H54 (cell line): ENCODE results near the gene SRMS.
A peak's percentile ranks its signal among the peaks of the same experiment; 100 is the strongest.

Experiments used
- DNase-seq: peaks from one replicate; pipeline ENCODE4 v3.0.0; 2011; ENCODE audit warnings: low spot score, mixed read lengths; ENCODE audit not compliant: insufficient read length
- FAIRE-seq: peaks from 3 replicates; lab custom pipeline; 2011; peaks lifted over from hg19 to GRCh38; lab: Jason Lieb, UNC
- POLR2A ChIP-seq: IDR thresholded peaks from 2 replicates; pipeline ENCODE4 v1.6.1; 2011; ENCODE audit warnings: low read depth, mild to moderate bottlenecking, low read length

SRMS gene

DNA sequence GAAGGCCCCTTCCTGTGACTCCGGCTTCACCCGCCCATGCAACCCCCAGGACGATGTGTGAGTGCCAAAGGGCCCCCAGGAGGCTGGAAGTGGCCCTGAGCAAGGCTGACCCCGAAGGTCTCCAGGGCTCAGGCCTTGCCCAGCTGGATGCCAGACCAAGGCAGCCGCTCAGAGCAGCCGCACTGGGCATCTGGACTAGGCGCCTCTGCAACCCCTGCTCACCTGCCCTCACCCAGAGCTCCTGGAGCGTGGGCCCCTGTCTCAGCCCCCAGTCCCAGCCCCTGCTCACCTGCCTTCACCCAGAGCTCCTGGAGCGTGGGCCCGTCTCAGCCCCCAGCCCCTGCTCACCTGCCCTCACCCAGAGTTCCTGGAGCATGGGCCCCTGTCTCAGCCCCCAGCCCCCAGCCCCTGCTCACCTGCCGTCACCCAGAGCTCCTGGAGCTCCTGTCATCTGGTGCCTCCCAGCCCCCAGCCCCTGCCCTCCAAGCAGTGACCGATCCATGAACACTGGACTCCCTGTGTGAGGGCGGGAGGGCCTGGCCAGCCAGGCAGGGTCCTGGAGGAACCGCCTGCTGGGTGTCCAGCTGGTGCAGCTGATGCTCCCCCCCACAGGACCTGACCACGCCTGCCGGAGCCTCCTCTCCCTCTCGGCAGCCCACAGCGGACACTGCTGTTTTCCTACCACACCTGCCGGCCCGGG, 1.1 kb downstream of the SRMS start:
- no peak for DNase-seq
- FAIRE-seq: no peak
- no peak for TF ChIP-seq POLR2A

DNA sequence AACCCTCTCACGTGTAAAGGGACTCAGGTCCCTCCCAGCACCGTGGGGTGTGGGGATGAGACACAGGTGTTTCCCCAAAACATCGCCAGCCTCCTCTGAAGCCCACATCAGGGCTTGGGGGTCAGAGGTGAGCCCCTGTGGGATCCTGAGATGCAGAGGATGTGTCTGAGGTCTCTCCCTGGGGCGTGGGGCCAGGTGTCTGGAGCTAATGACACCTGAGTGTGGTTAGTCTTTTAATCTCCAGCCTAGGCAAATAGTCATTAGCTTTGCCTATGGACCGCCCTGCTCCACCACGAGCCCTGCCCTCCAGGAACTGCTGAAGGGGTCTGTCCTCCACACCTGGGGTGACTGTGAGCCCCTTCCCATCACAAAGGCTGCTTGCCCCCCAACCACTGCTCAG, 1.7 kb downstream of the SRMS start:
- TF ChIP-seq POLR2A: no peak
- DNase-seq: no peak
- FAIRE-seq: no peak

DNA sequence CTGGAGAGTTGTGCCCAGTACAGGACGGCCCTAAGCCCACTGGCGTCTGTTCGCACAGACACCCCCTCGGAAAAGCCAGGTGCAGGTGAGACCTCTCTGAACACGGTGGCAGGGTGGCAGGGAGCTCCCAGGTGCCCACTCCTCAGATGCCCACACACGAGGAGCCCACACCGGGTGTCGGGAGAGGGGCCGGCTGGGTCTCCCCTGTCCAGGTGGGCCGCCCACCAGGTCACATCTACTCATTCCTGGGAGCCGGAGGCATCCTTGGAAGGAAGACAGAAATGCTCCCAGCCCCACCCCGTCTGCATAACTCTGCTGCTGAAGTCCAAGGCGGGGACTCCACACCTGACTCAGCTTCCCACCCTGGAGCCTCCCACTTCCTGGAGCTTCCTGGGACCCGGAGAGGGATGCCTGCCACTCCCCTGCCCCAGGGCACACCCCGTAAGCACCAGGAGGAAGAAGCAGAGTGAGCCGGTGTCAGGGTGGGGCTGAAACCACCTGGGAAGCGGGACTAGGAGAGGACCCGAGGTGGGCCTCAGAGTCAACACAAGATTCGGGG, 2.5 kb downstream of the SRMS start:
- peak; percentile 99 for DNase-seq
- TF ChIP-seq POLR2A: no peak
- FAIRE-seq: peak; percentile 50

DNA sequence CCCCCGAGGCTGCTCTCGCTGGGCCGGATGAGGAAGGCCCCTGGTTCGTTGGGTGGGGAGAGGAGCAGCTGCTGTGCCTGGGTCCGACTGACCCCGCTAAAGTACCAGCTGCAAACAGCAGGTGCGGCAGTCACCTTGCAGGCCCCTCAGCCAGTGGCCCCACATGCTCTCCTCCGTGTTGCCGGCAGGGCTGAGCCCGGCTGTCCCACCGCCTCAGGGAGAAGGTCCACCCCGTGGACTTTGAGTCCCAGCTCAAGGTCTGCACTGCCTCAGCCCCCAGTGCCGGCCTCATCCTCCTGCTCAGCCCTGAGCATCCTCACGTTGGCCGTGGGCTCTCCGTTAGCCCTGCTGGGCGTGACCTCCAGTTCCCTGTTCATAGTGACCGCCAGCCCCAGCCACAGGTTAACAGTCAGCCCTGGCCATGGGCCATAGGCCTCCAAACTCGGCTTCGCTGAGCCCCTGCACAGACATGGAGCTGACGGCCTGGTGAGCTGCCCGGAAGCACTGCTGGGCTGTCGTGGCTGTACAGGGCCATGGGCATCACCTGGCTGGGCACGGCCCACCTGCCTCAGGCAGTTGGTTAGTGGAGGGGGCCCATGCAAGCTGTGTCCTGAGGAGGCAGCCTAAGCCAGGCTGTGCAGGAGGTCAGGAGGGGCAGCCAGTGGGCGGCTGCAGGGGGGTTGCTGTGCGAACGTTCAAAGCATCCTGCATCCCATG, 3.1 kb downstream of the SRMS start:
- DNase-seq: no peak
- no peak for TF ChIP-seq POLR2A
- FAIRE-seq: no peak

DNA sequence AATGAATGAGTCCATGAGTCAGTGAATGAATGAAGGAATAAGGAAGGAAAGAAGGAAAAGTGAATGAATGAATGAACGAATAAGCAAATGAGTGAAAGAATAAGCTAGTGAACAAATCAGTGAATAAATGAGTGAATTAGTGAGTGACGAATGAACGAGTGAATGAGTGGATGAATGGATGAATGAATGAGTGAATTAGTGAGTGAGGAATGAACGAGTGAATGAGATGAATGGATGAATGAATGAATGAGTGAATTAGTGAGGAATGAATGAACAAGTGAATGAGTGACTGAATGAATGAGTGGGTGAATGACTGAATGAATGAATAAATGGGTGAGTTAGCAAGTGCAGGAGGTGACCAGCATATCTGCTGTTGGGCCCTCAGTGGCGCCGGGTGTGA, 3.8 kb downstream of the SRMS start:
- FAIRE-seq (no peak), DNase-seq (no peak)
- TF ChIP-seq POLR2A: no peak

DNA sequence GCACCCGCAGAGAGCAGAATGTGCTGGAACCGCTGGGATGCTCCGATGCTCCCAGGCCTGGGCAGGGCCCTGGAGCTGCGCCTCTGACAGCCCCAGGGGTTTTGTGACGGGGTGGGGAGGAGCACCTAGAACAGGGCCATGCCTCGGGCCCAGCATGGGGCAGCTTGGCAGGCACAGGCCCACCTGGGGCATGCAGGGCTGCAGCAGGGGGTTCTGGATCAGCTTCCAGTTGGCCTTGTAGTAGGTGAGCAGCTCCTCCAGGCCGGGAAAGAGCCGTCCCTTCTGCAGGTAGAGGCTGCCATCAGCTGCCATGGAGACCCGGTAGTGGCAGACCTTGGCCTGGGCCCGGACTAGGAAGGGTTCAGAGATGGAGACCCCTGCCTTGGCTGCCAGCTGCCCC, 4.4 kb downstream of the SRMS start:
- FAIRE-seq (no peak), DNase-seq (no peak)
- TF ChIP-seq POLR2A: no peak

DNA sequence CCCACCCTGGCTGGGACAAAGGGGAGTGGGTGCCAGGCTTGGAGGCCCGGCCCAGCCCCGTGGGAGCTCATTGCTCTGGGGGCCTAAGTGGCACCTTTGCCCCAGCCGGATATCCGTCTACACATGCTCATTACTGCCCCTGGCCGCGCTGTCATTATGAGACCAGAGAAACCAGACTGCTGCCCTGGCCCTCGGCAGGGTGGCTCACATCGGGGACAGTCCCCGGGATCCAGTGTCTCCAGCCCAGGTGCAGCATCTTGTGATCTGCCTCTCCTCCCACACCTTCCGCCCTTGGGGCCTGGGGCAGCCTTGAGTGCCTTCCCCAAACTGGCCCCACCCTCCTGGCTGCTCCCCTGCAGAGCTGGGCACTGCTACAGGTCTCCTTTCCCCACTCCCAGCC, 4.9 kb downstream of the SRMS start:
- no peak for FAIRE-seq

DNA sequence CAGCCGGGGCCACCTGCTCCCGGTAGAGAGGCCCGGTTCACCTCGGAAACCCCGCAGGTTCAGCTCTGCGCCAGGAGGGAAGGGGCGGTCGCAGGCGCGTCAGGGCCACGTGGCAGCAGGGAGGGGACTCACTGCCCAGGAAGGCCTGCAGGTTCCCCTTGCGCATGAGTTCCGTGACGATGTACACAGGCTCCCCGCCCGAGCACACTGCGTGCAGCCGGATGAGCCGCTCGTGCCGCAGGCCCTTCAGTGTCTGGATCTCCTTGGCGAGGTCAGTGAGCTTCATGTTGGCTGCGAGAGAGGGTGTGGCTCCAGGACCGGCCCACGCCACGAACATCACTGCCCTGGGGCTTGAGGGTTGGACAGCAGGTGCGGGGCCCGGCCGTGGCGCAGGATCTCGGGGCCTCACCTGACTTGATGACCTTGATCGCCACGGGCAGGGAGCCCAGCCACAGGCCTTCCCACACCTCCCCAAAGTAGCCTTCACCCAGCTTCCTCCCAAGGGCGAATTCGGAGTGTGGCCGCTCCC, 5.5 kb downstream of the SRMS start:
- no peak for TF ChIP-seq POLR2A
- DNase-seq (no peak), FAIRE-seq (no peak)

More for the DNA sequence above, 4.9 kb downstream of the SRMS start:
- no peak for TF ChIP-seq POLR2A
- DNase-seq: no peak

DNA sequence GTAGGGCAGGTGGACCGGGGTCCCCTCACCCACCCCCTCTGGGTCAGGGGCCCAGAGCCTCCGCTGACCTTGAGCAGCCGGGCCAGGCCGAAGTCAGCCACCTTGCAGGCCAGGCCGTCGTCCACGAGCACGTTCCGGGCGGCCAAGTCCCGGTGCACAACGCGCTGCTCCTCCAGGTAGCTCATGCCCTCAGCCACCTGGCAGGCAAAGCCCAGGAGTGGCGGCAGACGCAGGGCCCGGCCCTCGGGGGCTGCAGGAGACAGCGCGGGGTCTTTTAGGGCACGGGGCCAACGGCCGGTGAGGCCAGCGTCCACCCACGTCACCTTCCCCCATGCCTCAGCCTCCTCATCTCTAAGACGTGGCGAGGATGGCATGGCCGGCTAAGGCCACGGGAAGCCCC, 6.2 kb downstream of the SRMS start:
- FAIRE-seq: no peak
- DNase-seq: no peak
- TF ChIP-seq POLR2A: no peak

DNA sequence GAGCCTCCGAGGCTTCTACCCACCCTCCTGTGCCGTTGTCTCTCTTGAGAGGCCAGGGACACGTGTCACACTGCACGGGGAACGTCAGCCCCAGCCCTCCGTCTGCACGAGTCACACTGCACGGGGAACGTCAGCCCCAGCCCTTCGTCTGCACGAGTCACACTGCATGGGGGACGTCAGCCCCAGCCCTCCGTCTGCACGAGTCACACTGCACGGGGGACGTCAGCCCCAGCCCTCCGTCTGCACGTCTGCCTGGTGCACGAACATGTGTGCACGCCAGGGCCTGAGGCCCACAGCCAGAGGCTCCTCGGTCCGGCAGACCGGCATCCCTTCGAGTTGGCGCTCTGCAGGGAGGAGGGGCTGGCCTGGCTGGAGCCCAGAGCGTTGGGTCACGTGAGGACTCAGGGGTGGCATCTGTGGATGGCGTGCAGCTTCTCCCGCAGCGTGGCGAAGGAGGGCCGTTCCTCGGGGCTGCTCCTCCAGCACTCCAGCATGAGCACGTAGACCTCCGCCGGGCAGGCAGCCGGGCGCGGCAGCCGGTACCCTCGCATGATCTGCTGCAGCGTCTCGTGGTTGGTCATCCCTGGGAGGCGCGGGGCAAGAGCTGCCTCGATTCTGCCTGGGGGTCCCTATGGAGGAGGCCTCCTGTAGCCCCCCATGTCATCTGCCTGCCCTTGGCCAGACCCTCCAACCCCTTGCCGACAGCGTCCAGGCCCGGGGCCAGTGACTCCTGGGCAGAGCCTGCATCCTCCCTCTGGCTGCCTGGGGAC, 6.9 kb downstream of the SRMS start:
- FAIRE-seq (no peak), DNase-seq (no peak)
- no peak for TF ChIP-seq POLR2A

DNA sequence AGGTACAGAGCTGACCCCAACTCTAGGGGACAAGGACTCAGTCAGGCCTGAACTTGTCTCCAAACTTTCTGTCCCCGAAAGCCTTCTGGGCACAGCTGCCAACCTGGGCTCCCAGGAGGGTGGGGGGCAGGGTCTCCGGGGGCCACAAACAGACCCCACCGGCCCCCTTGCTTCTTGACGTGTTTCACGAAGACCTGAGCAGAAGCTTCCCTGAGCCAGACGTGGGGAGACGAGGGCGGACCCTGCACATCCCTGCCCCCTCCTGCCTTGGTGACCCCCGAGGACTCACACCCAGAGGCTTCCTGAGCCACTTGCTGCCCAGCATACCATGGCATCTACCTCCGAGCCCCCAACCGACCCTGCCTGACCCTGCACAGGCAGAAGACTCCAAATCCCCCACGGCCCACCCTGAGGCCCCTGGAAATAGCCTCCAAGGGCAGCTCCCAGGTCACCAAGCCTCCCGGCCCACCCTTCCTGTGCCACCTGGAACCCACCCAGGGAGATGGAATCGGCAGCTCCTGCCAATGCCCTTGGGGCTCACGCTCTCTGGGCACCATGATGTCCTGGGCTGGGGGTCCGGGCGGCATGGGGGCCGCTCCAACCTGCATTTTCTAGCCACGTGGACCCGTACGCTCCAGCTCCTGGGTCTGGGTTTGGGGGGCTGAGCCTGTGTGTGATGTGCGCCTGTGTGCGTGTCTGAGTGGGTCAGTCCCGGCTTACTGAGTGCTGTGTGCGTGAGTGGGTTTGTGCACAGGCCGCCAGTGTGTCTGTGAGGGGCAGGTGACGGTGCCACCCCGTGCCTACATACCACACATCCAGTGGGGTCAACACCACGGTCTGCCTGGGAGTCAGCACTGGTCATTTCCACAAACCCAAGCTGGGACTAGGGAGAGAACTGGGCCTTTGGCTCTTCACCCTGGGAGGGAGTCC, 7.8 kb downstream of the SRMS start:
- no peak for FAIRE-seq
- DNase-seq: no peak
- no peak for TF ChIP-seq POLR2A

DNA sequence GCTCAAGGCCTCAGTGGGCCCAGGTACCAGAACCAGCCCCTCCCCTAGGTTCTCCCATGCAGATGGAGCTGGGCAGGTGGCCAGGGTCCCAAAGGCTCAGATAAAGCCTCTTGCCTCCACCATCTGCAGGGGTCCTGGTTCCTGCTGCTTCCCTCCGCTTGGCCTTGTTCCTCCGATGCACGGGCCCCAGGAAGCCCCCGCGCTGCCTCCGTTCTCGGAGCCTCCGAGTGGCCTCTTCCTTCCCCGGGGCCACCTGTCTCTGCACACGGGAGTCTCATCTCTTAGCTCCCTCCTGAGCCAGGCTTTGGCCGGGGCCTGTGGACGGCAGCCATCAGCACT, 8.5 kb downstream of the SRMS start:
- DNase-seq: no peak
- no peak for FAIRE-seq
- TF ChIP-seq POLR2A: no peak

DNA sequence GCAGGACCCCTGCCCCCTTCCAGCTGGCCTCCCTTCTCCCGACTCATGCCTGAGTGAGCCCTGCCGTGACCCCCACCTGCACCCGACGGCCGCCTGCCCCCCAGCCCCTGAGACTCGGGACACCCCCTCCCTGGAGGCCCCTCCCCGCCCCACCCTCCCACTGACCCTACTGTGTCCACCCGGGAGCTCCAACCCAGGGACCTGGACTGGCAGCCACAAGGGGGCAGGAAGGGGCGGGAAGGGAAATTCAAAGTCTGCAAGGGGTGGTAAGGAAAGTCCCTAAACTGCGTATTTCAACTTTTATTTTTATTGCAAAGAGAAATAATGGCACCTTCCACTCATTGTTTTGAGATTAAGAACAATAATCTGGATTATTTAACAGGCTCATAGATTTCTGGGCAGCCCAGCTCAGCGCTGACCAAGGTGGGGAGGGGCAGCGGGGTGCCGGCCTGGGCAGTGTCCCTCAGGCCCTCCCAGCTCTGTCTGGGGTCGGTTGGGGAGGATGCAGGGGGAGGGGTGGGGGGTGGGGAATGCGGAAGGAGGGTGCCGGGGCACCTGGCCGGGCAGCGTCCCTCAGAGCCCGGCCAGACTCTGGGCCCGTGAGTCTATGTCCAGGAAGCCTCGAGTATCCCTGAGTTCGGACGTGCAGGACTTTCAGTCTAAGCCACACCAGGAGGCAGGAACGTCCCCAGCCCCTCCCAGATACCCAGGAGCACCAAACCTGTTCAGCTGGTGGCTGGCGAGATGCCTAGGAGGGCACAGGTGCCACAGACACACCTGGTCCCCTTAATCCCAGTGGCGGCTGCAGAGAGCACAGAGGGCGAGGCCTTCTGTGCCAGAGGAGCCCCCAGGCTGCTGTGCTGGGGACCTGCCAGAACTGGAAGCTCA, 9.1 kb downstream of the SRMS start:
- TF ChIP-seq POLR2A: no peak
- DNase-seq: peak; percentile 94
- FAIRE-seq: no peak
